Measurements from ENCODE around the gene CACNA1F.

Gene CACNA1F

DNA sequence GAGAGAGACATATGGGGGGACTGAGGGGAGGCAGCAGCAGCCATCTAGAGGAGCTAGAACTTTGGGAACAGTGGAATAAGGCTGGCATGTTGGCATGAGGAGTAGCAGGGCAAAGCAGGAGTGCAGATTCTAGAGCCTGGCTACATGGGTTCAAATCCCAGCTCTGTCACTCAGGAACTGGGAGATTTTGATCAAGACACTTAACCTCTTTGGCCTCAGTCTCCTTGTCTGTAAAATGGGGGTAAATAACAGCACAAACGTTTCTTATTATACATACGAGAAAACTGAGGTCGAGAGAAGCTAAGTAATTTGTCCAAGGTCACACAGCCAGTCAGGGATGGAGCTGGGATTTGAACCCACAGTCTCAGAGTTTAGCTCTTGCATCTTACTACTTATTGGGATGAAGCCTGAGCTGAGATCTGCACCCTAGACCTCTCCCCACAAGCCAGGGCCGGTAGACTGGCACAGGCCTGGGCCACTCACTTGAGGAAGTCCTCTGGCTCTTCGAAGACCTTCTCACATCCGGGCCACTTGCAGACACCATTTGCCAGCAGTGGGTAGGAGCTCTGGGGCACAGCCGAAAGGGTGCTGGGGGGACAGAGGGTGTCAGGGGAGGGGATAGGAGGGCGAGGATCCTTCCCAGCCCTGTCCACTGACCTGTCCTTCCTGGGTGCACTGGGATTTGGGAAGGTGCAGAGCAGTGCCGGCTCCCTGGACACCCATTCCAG is 23.3 kb upstream of the CACNA1F start:
- H3K4me2 ChIP-seq (ENCODE audit: low read length): no peak overlapping the region
- no peaks in the 10 kb centered on the region for H3K36me3 ChIP-seq (ENCODE audit: insufficient read depth, low read length)
- no peak overlapping the region for H2AFZ ChIP-seq (ENCODE audit: low read length)
- H3K27ac ChIP-seq (ENCODE audit: low read depth, low read length, poor library complexity, severe bottlenecking): no peak overlapping the region
- H3K79me2 ChIP-seq (ENCODE audit: insufficient read depth, low read length): no peaks in the 10 kb centered on the region
- no peaks in the 10 kb centered on the region for H3K9me3 ChIP-seq (ENCODE audit: low read length)
- H3K9ac ChIP-seq (ENCODE audit: low read length): no peak overlapping the region
- H4K20me1 ChIP-seq (ENCODE audit: insufficient read depth, low read length): no peaks in the 10 kb centered on the region
- no peak overlapping the region for H3K4me3 ChIP-seq (ENCODE audit: low read depth, low read length, poor library complexity, severe bottlenecking)
- no peaks in the 10 kb centered on the region for H3K27me3 ChIP-seq (ENCODE audit: insufficient read depth, low read length)
- H3K9me2 ChIP-seq (ENCODE audit: low read depth, low read length): no peaks in the 10 kb centered on the region
- TF ChIP-seq EZH2 (IDR thresholded peaks at IDR 0.05; ENCODE audit: borderline replicate concordance, low read length): no peak
- TF ChIP-seq CTCF (IDR thresholded peaks at IDR 0.05; ENCODE audit: low read length): no peak
- no peaks in the 10 kb centered on the region for H3F3A ChIP-seq (ENCODE audit: insufficient read depth, low read length)
- H3K4me1 ChIP-seq (ENCODE audit: insufficient read depth, low read length, severe bottlenecking): peaks cover 15% of the 10 kb centered on the region

DNA sequence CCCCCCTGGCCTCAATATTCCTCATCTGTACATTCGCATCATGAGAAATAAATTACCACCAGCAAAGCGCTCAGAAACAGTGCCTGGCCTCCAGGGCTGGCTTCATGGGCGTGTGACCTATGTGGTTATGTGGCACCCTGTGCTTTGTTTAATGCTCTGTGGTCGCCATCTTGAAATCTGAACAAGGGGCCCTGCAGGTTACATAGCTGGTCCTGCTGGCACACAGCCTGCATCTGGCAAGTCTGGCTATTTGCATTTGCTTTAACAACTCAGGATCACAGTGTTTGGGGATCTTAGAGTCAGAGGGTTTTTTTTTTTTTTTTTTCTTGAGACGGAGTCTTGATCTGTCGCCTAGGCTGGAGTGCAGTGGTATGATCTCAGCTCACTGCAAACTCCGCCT is 21.5 kb upstream of the CACNA1F start:
- Histone ChIP-seq H3K27ac (ENCODE audit: low read depth, low read length, poor library complexity, severe bottlenecking) (no peak overlapping the region), H3K9me3 (ENCODE audit: low read length) (no peaks in the 10 kb centered on the region), H3K27me3 (ENCODE audit: insufficient read depth, low read length) (no peaks in the 10 kb centered on the region), H3K79me2 (ENCODE audit: insufficient read depth, low read length) (no peaks in the 10 kb centered on the region), H3K9ac (ENCODE audit: low read length) (no peak overlapping the region), H3K4me2 (ENCODE audit: low read length) (no peak overlapping the region), H3F3A (ENCODE audit: insufficient read depth, low read length) (no peaks in the 10 kb centered on the region), H3K4me3 (ENCODE audit: low read depth, low read length, poor library complexity, severe bottlenecking) (no peak overlapping the region), H3K4me1 (ENCODE audit: insufficient read depth, low read length, severe bottlenecking) (peaks cover 15% of the 10 kb centered on the region), H2AFZ (ENCODE audit: low read length) (no peak overlapping the region), H3K36me3 (ENCODE audit: insufficient read depth, low read length) (no peaks in the 10 kb centered on the region), H4K20me1 (ENCODE audit: insufficient read depth, low read length) (no peaks in the 10 kb centered on the region), H3K9me2 (ENCODE audit: low read depth, low read length) (no peaks in the 10 kb centered on the region)
- TF ChIP-seq CTCF (IDR thresholded peaks at IDR 0.05; ENCODE audit: low read length): no peak
- TF ChIP-seq EZH2 (IDR thresholded peaks at IDR 0.05; ENCODE audit: borderline replicate concordance, low read length): no peak

DNA sequence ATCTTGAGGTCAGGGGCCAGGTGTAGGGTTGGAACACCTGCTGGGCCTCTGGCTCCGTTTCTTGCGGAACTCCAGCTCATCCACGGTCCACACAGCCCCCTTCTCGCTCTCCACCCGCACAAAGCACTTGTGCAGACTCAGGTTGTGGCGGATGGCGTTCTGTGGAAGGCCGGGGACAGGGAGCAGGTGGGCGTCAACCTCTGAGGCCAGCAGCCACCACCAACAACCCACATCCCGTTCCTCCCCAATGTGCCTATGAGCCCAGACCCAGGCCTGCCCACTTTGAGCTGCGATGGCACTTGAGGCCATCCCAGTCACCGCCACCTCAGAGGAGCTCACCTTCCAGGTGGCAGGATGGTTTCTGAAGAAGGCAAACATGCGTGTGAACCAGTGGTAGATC is 18.2 kb upstream of the CACNA1F start:
- Histone ChIP-seq H3K9me3 (ENCODE audit: low read length) (no peaks in the 10 kb centered on the region), H3K27ac (ENCODE audit: low read depth, low read length, poor library complexity, severe bottlenecking) (no peak overlapping the region), H3K36me3 (ENCODE audit: insufficient read depth, low read length) (0 out of 2 replicates have a peak, but pooled peaks cover 2% of the 10 kb centered on the region), H3K9ac (ENCODE audit: low read length) (no peak overlapping the region), H3K9me2 (ENCODE audit: low read depth, low read length) (no peaks in the 10 kb centered on the region), H3K4me2 (ENCODE audit: low read length) (no peak overlapping the region), H3K27me3 (ENCODE audit: insufficient read depth, low read length) (no peaks in the 10 kb centered on the region), H2AFZ (ENCODE audit: low read length) (no peak overlapping the region), H3F3A (ENCODE audit: insufficient read depth, low read length) (no peaks in the 10 kb centered on the region), H4K20me1 (ENCODE audit: insufficient read depth, low read length) (no peaks in the 10 kb centered on the region), H3K4me3 (ENCODE audit: low read depth, low read length, poor library complexity, severe bottlenecking) (no peak overlapping the region), H3K79me2 (ENCODE audit: insufficient read depth, low read length) (no peaks in the 10 kb centered on the region), H3K4me1 (ENCODE audit: insufficient read depth, low read length, severe bottlenecking) (no peaks in the 10 kb centered on the region)
- TF ChIP-seq CTCF (IDR thresholded peaks at IDR 0.05; ENCODE audit: low read length) (no peak), EZH2 (IDR thresholded peaks at IDR 0.05; ENCODE audit: borderline replicate concordance, low read length) (no peak)

All from OCI-LY1 (cell line).